Activated CD4-positive, alpha-beta T cell treated with anti-CD3 and anti-CD28 coated beads, Interleukin-10, Interleukin-2, amounts not matched to agents 100 ng/mL and 50 ng/mL, durations not matched to agents 16 hours and 8 hours (primary cell): Measurements from ENCODE around the gene PPIF.
A peak's percentile ranks its signal among the peaks of the same experiment; 100 is the strongest.

Source experiments
- DNase-seq: peaks from one replicate; pipeline ENCODE4 v3.0.0-alpha.2; 2020

Gene PPIF

GRCh38 chr10:79387974-79388850 is 40.9 kb downstream of the PPIF start:
- DNase-seq, result no peak

GRCh38 chr10:79390057-79390456 is 42.8 kb downstream of the PPIF start:
- no peak for DNase-seq

- no peak for DNase-seq
These were observed 43.4 kb downstream of the PPIF start for GRCh38 chr10:79390551-79391229.

- DNase-seq, result no peak
These were observed 44.2 kb downstream of the PPIF start for GRCh38 chr10:79391231-79392019.

GRCh38 chr10:79392020-79392398 is 44.7 kb downstream of the PPIF start:
- no peak for DNase-seq

- DNase-seq, result no peak
These were observed 45.4 kb downstream of the PPIF start for GRCh38 chr10:79392506-79393176.

- DNase-seq, result no peak
These were observed 46.1 kb downstream of the PPIF start for GRCh38 chr10:79393221-79393923.

GRCh38 chr10:79393924-79394610 is 46.8 kb downstream of the PPIF start:
- no peak for DNase-seq

- no peak for DNase-seq
These were observed 47.4 kb downstream of the PPIF start for GRCh38 chr10:79394664-79395063.

GRCh38 chr10:79396520-79396919 is 49.3 kb downstream of the PPIF start:
- no peak for DNase-seq

- DNase-seq, result no peak
These were observed 49.8 kb downstream of the PPIF start for GRCh38 chr10:79397051-79397450.

- DNase-seq, result no peak
These were observed 50.5 kb downstream of the PPIF start for GRCh38 chr10:79397575-79398303.

- no peak for DNase-seq
These were observed 51.4 kb downstream of the PPIF start for GRCh38 chr10:79398642-79399041.

GRCh38 chr10:79399223-79399831 is 52.1 kb downstream of the PPIF start:
- no peak for DNase-seq

GRCh38 chr10:79400146-79401004 is 53.1 kb downstream of the PPIF start:
- peak; percentile 67 for DNase-seq

GRCh38 chr10:79401015-79401921 is 54.0 kb downstream of the PPIF start:
- DNase-seq, result no peak

- DNase-seq, result no peak
These were observed 55.3 kb downstream of the PPIF start for GRCh38 chr10:79402625-79402946.

- DNase-seq, result no peak
These were observed 55.7 kb downstream of the PPIF start for GRCh38 chr10:79402951-79403350.
